ENCODE measurements around the gene PTPN9.
A peak's percentile ranks its signal among the peaks of the same experiment; 100 is the strongest.

Gene PTPN9

GRCh38 chr15:75454471-75455378 is 124.4 kb downstream of the PTPN9 start:
- TF ChIP-seq CTCF (IDR thresholded peaks at IDR 0.05; ENCODE audit: insufficient read depth, missing control alignments), result no peak
- FAIRE-seq (no peak), DNase-seq (ENCODE audit: insufficient read length, low spot score) (no peak)

DNA sequence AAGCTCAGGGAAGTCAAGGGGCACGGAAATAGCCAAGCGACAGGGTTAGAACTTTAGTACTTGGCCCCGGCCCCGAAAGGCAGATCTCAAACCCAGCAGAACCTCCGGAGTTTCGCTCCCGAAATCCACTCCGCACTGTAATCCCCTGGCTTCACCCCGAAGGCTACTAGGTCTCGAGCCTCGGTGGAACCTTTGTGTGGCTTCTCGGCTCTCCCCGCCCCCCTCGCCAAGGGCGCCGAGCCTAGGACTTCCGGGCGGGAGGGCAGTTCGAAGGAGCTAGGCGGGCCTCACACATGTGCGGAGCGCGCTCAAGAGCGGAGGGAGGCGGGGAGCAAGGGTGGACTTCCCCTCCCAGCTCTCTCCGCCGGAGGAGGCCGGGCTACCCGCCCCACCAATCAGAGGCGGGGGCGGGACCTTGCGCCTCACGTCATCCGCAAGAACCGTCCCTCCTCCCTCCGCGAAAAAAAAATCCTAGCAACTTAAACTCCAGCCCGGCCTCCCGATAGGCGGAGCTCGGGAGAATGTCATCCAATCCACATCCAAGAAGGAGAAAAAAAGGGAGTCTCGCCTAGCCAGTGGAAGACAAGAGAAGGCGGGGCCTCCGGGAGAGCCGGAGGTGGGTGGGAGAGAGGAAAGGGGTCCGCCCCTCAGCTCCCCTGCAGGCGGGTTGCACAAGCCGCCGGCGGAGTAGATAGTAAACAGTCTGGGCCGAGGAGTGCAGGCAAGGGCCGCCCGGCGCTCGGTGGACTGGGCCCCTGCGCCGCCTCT is 125.2 kb downstream of the PTPN9 start:
- TF ChIP-seq CTCF (IDR thresholded peaks at IDR 0.05; ENCODE audit: insufficient read depth, missing control alignments), result no peak
- no peak for FAIRE-seq
- DNase-seq (ENCODE audit: insufficient read length, low spot score), result peak; percentile 84

GRCh38 chr15:75452865-75453702 is 126.0 kb downstream of the PTPN9 start:
- no peak for DNase-seq (ENCODE audit: insufficient read length, low spot score)
- FAIRE-seq, result no peak
- peak; percentile 53 for TF ChIP-seq CTCF (IDR thresholded peaks at IDR 0.05; ENCODE audit: insufficient read depth, missing control alignments)

DNA sequence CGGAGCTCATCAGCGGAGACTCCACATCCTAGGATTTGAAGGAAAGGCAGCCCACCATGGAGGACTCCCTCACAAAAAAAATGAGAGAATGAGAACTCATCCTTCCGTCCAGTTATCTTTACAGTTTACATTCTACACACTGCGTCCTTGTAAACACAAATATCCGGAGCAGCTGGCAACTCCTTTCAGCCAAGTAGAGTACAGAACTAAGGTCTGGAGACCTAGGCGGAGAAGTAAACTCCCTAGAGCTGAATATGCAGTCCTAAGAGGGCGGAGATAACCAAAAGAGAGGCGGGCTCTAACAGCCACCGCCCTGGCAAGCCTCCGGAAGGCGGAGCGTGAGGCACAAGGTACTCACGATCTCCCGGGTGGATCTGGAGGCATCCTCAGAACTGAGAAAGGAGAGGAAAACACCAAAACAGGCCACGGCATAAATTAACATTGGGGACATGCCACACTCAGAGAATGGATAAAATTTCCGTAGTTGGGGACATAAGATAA is 126.7 kb downstream of the PTPN9 start:
- no peak for TF ChIP-seq CTCF (IDR thresholded peaks at IDR 0.05; ENCODE audit: insufficient read depth, missing control alignments)
- FAIRE-seq, result no peak
- DNase-seq (ENCODE audit: insufficient read length, low spot score), result no peak

GRCh38 chr15:75451674-75452363 is 127.3 kb downstream of the PTPN9 start, which contains the start of gene SIN3A:
Gene SIN3A (minus strand): TSS chr15:75451690. CDS start chr15:75430375, 21,315 bp downstream.
- DNase-seq (ENCODE audit: insufficient read length, low spot score), result no peak
- peak; percentile 53 for FAIRE-seq
- no peak for TF ChIP-seq CTCF (IDR thresholded peaks at IDR 0.05; ENCODE audit: insufficient read depth, missing control alignments)

DNA sequence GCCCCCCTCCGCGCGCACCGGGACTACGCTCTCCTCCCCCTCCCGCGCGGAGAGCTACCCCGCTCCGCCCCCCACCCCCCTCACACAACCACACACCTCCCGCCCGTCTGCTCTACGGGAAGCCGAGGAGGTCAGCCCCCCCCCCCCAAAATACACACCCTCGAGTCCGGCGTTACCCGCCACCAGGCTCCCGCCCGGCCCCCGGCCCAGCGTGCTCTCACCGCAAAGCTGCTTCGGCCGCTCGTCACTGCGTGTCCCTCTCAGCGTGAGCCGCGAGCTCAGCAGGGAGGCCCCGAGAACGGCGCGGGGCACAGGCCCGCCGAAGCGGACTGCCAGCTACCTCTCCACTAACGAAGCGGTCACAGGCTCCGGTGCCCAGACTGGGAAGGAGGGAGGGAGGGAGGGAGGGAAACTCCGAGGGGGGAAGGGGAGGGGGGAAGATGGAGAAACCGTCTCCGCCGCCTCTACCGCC is 127.9 kb downstream of the PTPN9 start:
- FAIRE-seq, result no peak
- no peak for TF ChIP-seq CTCF (IDR thresholded peaks at IDR 0.05; ENCODE audit: insufficient read depth, missing control alignments)
- DNase-seq (ENCODE audit: insufficient read length, low spot score), result no peak

All from D721Med (cell line).